Keratinocyte (primary cell): ENCODE measurements around the gene TEDC2. TPM values are rescaled to one million over a fixed set of nuclear protein-coding genes. Genes with fewer than 3 reads are reported as not detected.

Experiments used
- DNase-seq: peaks from one replicate; pipeline ENCODE4 v3.0.0-alpha.2; 2011; ENCODE audit warnings: low read depth, missing footprints, low spot score
- FAIRE-seq: peaks from 2 replicates; lab custom pipeline; 2011; peaks lifted over from hg19 to GRCh38; lab: Jason Lieb, UNC
- H2AFZ ChIP-seq: 2 replicates; pipeline ENCODE4 v1.6.0; 2012; ENCODE audit warnings: low read length, control low read depth, inconsistent platforms; ENCODE audit not compliant: control insufficient read depth
- H3K27ac ChIP-seq: 2 replicates; pipeline ENCODE4 v1.5.1; 2011; ENCODE audit warnings: low read length; ENCODE audit not compliant: control insufficient read depth, insufficient read depth
- H3K27me3 ChIP-seq: 3 replicates; pipeline ENCODE4 v1.6.0; 2011; ENCODE audit warnings: low read length; ENCODE audit not compliant: control insufficient read depth, insufficient read depth; ENCODE audit errors: extremely low read depth
- H3K36me3 ChIP-seq, 2 experiments: 2 replicates in 1 of 2; 3 replicates in 1 of 2; pipeline ENCODE4 v1.5.1; 2011; ENCODE audit warnings: low read length in 2 of 2, mild to moderate bottlenecking in 1 of 2; ENCODE audit not compliant: control insufficient read depth in 2 of 2, insufficient read depth in 2 of 2; ENCODE audit errors: extremely low read depth in 1 of 2
- H3K4me1 ChIP-seq: 3 replicates; pipeline ENCODE4 v1.5.1; 2011; ENCODE audit warnings: low read length; ENCODE audit not compliant: control insufficient read depth, insufficient read depth; ENCODE audit errors: extremely low read depth
- H3K4me2 ChIP-seq: 3 replicates; pipeline ENCODE4 v1.6.0; 2011; ENCODE audit warnings: low read depth, low read length; ENCODE audit not compliant: control insufficient read depth, insufficient read depth; ENCODE audit errors: extremely low read depth
- H3K4me3 ChIP-seq, 3 experiments: fragments of 200-600 bp in 1 of 3; sonication (generic) in 1 of 3; 2 replicates in 2 of 3; 3 replicates in 1 of 3; pipeline ENCODE4 v1.5.1; 2011 to 2016; ENCODE audit warnings: low read length in 3 of 3, mild to moderate bottlenecking in 3 of 3, control low read depth in 2 of 3, inconsistent platforms in 1 of 3, low read depth in 1 of 3, mixed read lengths in 1 of 3, mixed run types in 1 of 3, moderate library complexity in 1 of 3; ENCODE audit not compliant: control insufficient read depth in 2 of 3, insufficient read depth in 2 of 3; ENCODE audit errors: extremely low read depth in 1 of 3
- H3K79me2 ChIP-seq: 2 replicates; pipeline ENCODE4 v1.6.0; 2012; ENCODE audit warnings: low read length; ENCODE audit not compliant: control insufficient read depth, insufficient read depth
- H3K9ac ChIP-seq: 3 replicates; pipeline ENCODE4 v1.6.0; 2011; ENCODE audit warnings: low read length; ENCODE audit not compliant: control insufficient read depth, insufficient read depth; ENCODE audit errors: extremely low read depth
- H3K9me1 ChIP-seq: 3 replicates; pipeline ENCODE4 v1.6.0; 2011; ENCODE audit warnings: low read length; ENCODE audit not compliant: control insufficient read depth, insufficient read depth; ENCODE audit errors: extremely low read depth
- H3K9me3 ChIP-seq: 2 replicates; pipeline ENCODE4 v1.5.1; 2012; ENCODE audit warnings: low read depth, low read length; ENCODE audit not compliant: control insufficient read depth
- H4K20me1 ChIP-seq: 3 replicates; pipeline ENCODE4 v1.6.0; 2011; ENCODE audit warnings: low read length; ENCODE audit not compliant: control insufficient read depth, insufficient read depth; ENCODE audit errors: extremely low read depth
- EZH2 ChIP-seq: IDR thresholded peaks from one replicate; pipeline ENCODE4 v1.6.1; 2012; ENCODE audit warnings: inconsistent platforms, mild to moderate bottlenecking, low read length, moderate library complexity
- dilution Hi-C: fragments of 300-500 bp; cut with MboI; formaldehyde crosslinking; loops from one replicate; pipeline ENCODE4 v1.7.0; 2020; ENCODE audit warnings: low sequenced_read_pairs; ENCODE audit not compliant: extremely low pct_ligation_motif_present
- polyA plus RNA-seq, 5 experiments: library from polyadenylated mRNA; depleted of rRNA in 3 of 5; stranded (reverse) in 3 of 5; stranded (forward) in 1 of 5; unstranded in 1 of 5; fragments of >200 nt; gene quantifications; 1 replicate in 1 of 5; 2 replicates in 3 of 5; 3 replicates in 1 of 5; pipeline versions ENCODE4 v1.2.1 to v1.2.3, GENCODE V29; 2011 to 2012; ENCODE audit warnings: missing spikeins in 2 of 5, low read depth in 1 of 5, low replicate concordance in 1 of 5
- TF ChIP-seq, protein P1 (sequence below), 3 experiments: IDR thresholded peaks in 1 of 3; conservative IDR thresholded peaks in 1 of 3; optimal IDR thresholded peaks in 1 of 3; 2 replicates in 2 of 3; 3 replicates in 1 of 3; pipeline versions ENCODE3 to v1.5.1; 2011; ENCODE audit warnings: low read length in 3 of 3, mild to moderate bottlenecking in 3 of 3, moderate library complexity in 2 of 3, control low read depth in 1 of 3, inconsistent platforms in 1 of 3; ENCODE audit not compliant: insufficient read depth in 2 of 3; ENCODE audit errors: extremely low read depth in 1 of 3

TEDC2 gene
- polyA plus RNA-seq, 1 donor (not counting 4 experiments of a cell fraction or from before 2014, with no cell fraction given): 2.7 TPM

DNA sequence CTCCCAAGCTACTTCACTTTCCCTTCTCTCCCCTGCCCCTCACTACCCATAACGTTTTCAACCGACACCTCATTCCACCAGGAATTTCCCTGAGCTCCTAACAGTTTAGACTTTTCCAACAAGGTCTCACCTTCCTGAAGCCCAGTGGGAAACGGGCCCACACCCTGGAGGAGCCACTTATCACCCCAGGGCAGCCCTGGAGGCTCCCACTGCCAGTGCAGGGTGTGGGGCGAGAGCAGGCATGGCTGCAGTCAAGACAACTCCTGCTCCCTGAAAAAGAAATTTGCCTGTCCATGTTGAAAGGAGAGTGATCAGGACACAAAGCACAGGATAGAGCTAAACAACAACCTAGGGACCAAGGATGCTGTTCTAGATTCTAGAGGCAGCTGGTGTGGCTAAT is 32.4 kb upstream of the TEDC2 start:
- Histone ChIP-seq H3K4me2 (no peak overlapping the region), H3K9me3 (no peaks in the 10 kb centered on the region), H3K79me2 (peaks cover 24% of the 10 kb centered on the region), H3K9me1 (no peaks in the 10 kb centered on the region), H3K27ac (no peak overlapping the region), H3K27me3 (no peaks in the 10 kb centered on the region), H2AFZ (no peak overlapping the region), H3K4me3 (no peak overlapping the region), H3K9ac (no peak overlapping the region), H3K4me1 (peaks cover 12% of the 10 kb centered on the region), H3K36me3 (peaks cover 3 to 9% of the 10 kb centered on the region in 2 experiments), H4K20me1 (peaks cover 3% of the 10 kb centered on the region)
- TF ChIP-seq, protein P1, sequence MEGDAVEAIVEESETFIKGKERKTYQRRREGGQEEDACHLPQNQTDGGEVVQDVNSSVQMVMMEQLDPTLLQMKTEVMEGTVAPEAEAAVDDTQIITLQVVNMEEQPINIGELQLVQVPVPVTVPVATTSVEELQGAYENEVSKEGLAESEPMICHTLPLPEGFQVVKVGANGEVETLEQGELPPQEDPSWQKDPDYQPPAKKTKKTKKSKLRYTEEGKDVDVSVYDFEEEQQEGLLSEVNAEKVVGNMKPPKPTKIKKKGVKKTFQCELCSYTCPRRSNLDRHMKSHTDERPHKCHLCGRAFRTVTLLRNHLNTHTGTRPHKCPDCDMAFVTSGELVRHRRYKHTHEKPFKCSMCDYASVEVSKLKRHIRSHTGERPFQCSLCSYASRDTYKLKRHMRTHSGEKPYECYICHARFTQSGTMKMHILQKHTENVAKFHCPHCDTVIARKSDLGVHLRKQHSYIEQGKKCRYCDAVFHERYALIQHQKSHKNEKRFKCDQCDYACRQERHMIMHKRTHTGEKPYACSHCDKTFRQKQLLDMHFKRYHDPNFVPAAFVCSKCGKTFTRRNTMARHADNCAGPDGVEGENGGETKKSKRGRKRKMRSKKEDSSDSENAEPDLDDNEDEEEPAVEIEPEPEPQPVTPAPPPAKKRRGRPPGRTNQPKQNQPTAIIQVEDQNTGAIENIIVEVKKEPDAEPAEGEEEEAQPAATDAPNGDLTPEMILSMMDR (optimal IDR thresholded peaks at IDR 0.05 in 1 of 3, IDR thresholded peaks at IDR 0.05 in 1 of 3, conservative IDR thresholded peaks at IDR 0.05 in 1 of 3; ENCODE audit: extremely low read depth in 1 of 3, insufficient read depth in 2 of 3, low read length in 3 of 3): no peak
- DNase-seq: no peak
- dilution Hi-C loops: no loop called here
- no peak for FAIRE-seq

DNA sequence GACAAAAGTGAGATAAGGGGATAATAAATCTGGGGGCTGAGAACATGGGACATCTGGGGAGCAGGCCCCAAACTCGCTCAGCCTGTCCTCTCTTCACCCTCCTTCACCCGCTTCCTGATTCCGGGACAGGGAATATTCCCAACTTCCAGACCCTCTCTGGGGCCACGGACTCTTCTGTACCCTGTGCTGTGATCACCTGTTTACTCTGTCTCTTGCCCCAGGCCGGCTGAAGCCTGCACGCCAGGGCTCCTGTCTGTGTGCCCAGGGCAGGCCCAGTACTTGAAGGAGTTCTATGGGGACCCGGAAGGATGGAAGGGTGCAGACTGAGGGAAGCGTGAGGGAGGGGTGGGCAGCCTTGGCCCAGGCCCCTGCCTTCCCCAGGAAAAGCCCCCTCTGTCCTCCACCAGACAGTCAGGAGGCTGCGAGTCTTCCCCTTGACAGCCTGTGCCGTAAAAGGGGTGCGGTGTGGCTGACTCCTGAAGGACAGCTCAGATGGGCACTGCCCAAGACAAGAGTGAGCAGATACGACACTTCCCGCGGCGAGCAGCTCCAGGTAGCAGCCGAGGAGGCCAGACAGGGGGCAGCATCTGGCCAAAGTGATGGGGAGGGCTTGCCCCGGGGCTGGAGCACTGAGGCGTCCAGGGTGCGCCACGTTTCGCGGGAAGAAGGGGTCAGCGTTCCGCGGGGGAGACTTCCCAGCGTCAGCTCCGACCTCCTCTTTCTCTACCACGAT is 31.7 kb upstream of the TEDC2 start:
- TF ChIP-seq EZH2: no peak
- TF ChIP-seq, protein P1 (optimal IDR thresholded peaks at IDR 0.05 in 1 of 3, IDR thresholded peaks at IDR 0.05 in 1 of 3, conservative IDR thresholded peaks at IDR 0.05 in 1 of 3; ENCODE audit: extremely low read depth in 1 of 3, insufficient read depth in 2 of 3, low read length in 3 of 3): peak in 1 of 3 experiments; percentile 43
- Histone ChIP-seq H3K9me3 (no peaks in the 10 kb centered on the region), H3K4me1 (peaks cover 12% of the 10 kb centered on the region), H3K4me3 (peak overlapping the region; percentile 67 to 80 (median 67)), H3K27me3 (no peaks in the 10 kb centered on the region), H3K36me3 (peaks cover 9 to 16% of the 10 kb centered on the region in 2 experiments), H3K79me2 (peaks cover 28% of the 10 kb centered on the region), H3K9ac (peak overlapping the region; percentile 68), H2AFZ (peak overlapping the region; percentile 89), H4K20me1 (peaks cover 3% of the 10 kb centered on the region), H3K4me2 (peak overlapping the region; percentile 83), H3K27ac (peak overlapping the region; percentile 47), H3K9me1 (no peaks in the 10 kb centered on the region)
- dilution Hi-C loops: no loop called here
- FAIRE-seq: no peak
- no peak for DNase-seq
